ENCODE results near the gene ACO1.

DNA sequence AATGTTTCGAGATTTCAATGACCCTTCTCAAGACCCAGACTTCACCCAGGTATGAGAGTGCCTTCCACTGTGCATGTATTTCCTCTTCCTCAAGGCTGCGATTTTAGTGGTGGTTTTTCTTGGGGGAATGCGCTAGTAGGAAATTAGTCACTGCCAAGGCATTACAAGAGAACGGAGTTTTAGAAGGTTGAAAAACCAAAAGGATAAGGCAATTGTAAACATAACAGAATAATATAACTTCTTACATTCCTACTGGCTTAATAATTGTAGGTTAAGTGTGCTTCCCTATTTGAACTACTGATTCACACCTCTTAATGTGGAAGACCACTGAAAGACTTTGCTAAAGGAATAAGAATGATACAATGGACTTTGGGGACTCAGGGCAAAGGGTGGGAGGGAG, 38.9 kb downstream of the ACO1 start:
- TF ChIP-seq CTCF (conservative IDR thresholded peaks at IDR 0.05) (no peak), ZFX (IDR thresholded peaks at IDR 0.05) (no peak)

Data from C4-2B (cell line).